Heart left ventricle (tissue), 13 donors: ENCODE data around the gene NPAS2.

ENCODE experiments used
- POLR2A ChIP-seq, 2 donors: fragments of 450-650 bp; IDR thresholded peaks; one replicate each; pipeline ENCODE4 v1.6.1; 2017; ENCODE audit warnings: antibody characterized with exemption in 2 of 2, mild to moderate bottlenecking in 2 of 2, moderate library complexity in 2 of 2
- TF ChIP-seq, protein P1 (sequence below), 12 donors: fragments of 200-600 bp; sonication (generic) in 4 of 12; IDR thresholded peaks; one replicate each; pipeline versions ENCODE4 v1.5.0 to v1.8.0; 2018 to 2022; ENCODE audit warnings: antibody characterized with exemption in 12 of 12, mild to moderate bottlenecking in 5 of 12
- donor health status: ischemic (EF 13 %, LVEDD 7.1; RV severe dilation, severe dysfunction).
- donor health status: DM: no; HTN: yes; CAD: no.
- donor health status: DM: no; HTN: no; CAD: no.
- donor health status: ischemic (EF 25% LVEDD 6.9; RV normal size, moderate dysfunction).
- donor health status: ischemic (EF 25% LVEDD 5.7; RV mildly dilated, moderate dysfunction).
- donor health status: ischemic (EF 35%, LVEDD 5.7; RV mildly dilated, moderate dysfunction).
- donor health status: nonischemic (EF 11% LVEDD 7.7; RV severe dilation, severe dysfunction).
- donor health status: DM: yes; HTN: yes; CAD: no.
- donor health status: PGD.
- donor health status: ischemic (EF 29% LVEDD 5.4; RV normal size, mild dysfunction).
- donor health status: nonischemic (EF 23%, LVEDD 6.1; RV moderate dilation, normal function).

DNA sequence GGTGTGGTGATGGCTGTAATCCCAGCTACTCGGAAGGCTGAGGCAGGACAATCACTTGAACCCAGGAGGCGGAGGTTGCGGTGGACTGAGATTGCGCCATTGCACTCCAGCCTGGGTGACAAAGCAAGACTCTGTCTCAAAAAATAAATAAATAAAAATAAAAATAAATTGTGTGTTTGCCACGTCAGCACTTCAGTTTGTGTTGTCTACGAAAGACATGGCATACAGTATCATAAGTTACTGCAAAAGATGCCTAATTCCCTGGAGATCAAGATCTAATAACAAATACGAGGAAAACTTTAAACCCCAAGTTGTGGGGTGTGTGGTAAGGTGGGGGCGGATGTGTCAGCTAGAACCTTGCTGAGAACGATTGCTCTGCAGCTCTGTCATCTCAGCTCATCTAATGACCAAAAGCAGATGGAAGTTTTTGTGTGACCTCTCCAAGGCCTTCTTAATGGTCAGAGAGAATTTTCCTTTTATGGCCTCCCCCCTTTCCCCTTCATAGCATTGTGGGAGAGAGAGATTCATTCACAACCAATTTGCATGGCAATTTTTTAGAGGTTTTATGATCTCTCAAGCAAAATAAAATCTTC is 11.3 kb downstream of the NPAS2 start:
- TF ChIP-seq, protein P1, sequence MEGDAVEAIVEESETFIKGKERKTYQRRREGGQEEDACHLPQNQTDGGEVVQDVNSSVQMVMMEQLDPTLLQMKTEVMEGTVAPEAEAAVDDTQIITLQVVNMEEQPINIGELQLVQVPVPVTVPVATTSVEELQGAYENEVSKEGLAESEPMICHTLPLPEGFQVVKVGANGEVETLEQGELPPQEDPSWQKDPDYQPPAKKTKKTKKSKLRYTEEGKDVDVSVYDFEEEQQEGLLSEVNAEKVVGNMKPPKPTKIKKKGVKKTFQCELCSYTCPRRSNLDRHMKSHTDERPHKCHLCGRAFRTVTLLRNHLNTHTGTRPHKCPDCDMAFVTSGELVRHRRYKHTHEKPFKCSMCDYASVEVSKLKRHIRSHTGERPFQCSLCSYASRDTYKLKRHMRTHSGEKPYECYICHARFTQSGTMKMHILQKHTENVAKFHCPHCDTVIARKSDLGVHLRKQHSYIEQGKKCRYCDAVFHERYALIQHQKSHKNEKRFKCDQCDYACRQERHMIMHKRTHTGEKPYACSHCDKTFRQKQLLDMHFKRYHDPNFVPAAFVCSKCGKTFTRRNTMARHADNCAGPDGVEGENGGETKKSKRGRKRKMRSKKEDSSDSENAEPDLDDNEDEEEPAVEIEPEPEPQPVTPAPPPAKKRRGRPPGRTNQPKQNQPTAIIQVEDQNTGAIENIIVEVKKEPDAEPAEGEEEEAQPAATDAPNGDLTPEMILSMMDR (IDR thresholded peaks at IDR 0.05): no peak
- TF ChIP-seq POLR2A (IDR thresholded peaks at IDR 0.05): no peak
